Astrocyte of the hippocampus (primary cell): ENCODE data around the gene LRRC19.

Experiments used
- DNase-seq: peaks from one replicate; pipeline ENCODE4 v3.0.0; 2011; ENCODE audit warnings: low read depth, low spot score

LRRC19 gene

GRCh38 chr9:26955921-26956859 is 49.3 kb downstream of the LRRC19 start, which contains the start of gene IFT74:
IFT74 (plus strand) TSS chr9:26956412; CDS start chr9:26961968, 5,556 bp downstream.
- peak; percentile 99 for DNase-seq

DNA sequence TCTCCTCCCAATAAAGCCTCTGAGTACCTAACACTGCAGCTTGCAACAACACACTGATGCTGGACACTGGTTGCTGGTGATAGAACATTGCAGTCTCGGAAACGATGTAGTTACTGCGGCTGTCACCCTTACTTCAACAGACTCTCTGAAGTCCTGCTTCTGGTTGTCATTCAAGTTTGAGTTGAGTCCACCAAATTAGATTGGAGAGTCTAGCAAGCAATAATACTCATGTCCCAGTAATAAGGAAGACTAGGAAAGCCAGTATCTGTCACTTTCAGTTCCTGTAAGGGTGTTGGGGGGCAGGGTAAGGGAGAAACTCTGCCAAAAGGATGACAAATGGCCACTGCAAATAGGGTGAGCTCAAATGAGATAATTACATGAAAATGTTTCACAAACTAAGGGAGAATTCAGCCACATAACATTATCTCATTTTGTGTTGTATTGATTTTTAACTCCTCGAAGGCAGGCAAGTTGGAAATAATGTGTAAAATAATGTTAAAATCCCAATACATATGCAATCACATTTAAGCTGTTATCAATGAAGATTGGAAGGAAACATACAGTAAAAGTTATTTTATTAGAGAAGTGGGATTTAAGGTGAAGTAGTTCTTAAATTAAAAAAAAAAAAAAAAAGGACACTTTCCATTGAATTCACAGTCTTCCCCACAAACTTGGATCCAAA is 50.1 kb downstream of the LRRC19 start:
- DNase-seq = no peak

DNA sequence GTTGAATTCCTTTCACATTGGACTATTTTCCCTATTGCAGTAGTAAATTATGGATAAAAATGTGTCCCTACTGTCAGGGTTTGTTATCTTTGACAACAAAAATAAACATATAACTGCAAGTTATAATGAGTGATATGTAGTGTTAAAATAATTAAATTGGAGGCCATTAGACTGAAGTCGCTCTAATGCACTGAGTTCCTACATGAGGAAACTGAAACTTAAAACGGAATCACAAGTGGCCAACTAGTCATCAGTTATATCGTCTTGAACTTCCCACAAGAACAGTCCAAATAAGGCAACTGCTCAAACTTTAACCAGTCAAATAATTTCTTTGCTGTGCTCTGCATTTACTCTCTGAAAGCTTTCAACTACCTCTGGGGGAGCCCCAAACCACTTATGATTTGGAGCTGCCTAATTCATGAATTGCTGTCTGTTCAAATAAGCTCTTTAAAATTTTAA is 51.4 kb downstream of the LRRC19 start:
- no peak for DNase-seq

DNA sequence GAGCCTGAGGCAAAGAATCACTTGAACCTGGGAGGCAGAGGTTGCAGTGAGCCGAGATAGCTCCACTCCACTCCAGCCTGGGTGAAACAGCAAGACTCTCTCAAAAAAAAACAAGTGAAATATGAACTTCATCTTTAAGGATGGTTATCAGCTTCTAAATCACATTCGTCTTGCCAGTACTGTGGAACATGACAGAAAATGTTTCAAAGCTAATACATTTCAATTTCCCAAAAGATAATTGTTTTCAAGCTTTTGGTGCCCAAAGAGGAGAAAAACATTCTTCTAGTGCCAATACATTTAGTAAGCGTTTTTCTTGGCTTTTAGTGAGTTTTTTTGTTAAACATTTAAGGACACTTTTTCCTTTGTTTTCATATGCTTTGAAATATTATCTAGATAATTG is 53.7 kb downstream of the LRRC19 start:
- no peak for DNase-seq

DNA sequence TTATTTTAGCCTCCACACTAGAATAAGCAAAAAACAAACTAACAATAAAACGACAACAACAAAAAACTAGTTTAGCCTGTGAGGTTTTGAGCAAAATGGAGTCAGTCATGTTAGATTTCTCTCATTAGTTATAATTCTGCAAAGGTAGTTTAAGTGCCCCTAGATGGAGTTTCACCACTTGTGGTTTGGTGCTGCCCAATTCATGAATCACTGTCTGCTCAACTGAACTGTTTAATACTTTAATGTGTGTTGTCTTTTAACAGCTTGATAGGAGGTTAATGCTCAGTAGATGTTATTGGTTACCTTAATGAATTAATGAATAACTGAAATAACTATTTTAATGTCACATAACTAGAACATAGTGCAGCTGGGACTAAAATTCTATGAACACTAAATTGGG is 55.0 kb downstream of the LRRC19 start:
- DNase-seq = no peak

GRCh38 chr9:26949637-26950069 is 55.8 kb downstream of the LRRC19 start:
- DNase-seq = no peak

GRCh38 chr9:26947736-26948135 is 57.7 kb downstream of the LRRC19 start:
- no peak for DNase-seq

- peak; percentile 96 for DNase-seq
Measured at GRCh38 chr9:26946753-26947727, 58.4 kb downstream of the LRRC19 start, which contains the start of gene PLAA. PLAA (minus strand) TSS chr9:26947242; CDS start chr9:26947045, 197 bp downstream.

DNA sequence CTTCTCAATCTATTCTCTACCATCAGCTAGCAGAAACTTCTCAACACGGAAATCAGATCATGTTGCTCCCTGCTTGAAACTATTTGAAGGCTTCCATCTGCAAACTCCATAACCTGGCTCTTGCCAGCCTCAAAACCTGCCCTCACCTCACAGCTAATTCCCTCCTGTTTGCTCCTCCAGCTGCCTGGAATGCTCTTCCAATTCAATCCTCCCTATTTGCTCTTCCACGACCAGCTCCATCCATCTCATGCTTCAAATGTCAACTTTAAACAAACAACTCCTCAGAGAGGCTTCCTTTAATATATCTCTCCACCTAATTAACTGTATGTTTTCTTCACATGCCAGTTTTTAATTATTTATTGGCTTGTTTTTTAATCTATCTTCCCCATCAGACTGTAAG is 59.9 kb downstream of the LRRC19 start:
- peak; percentile 13 for DNase-seq
